Stomach (tissue), 9 donors: ENCODE results near the gene MAFB. TPM values are rescaled to one million over a fixed set of nuclear protein-coding genes. Genes with fewer than 3 reads are reported as not detected.
A peak's percentile ranks its signal among the peaks of the same experiment; 100 is the strongest.

Experiments used
- DNase-seq, 2 donors: peaks; one replicate each; pipeline versions ENCODE4 v3.0.0 to v3.0.0-alpha.2; 2013 to 2019
- H3K27ac ChIP-seq, 5 donors: fragments of 200-600 bp in 4 of 5; sonication (generic) in 4 of 5; one replicate each; pipeline ENCODE4 v1.5.1; 2013 to 2019; ENCODE audit warnings: mild to moderate bottlenecking in 1 of 5, moderate library complexity in 1 of 5
- H3K27me3 ChIP-seq, 3 donors: fragments of 200-600 bp; sonication (generic); one replicate each; pipeline ENCODE4 v1.5.1; 2017 to 2019; ENCODE audit warnings: mixed run types in 1 of 3
- H3K36me3 ChIP-seq, 4 donors: fragments of 200-600 bp; sonication (generic); 1 replicate in 3 of 4; 2 replicates in 1 of 4; pipeline ENCODE4 v1.5.1; 2016 to 2019
- H3K4me1 ChIP-seq, 4 donors: fragments of 200-600 bp; sonication (generic); one replicate each; pipeline ENCODE4 v1.5.1; 2016 to 2019
- H3K4me3 ChIP-seq, 4 donors: fragments of 200-600 bp; sonication (generic) in 3 of 4; one replicate each; pipeline ENCODE4 v1.5.1; 2016 to 2019; ENCODE audit warnings: mild to moderate bottlenecking in 1 of 4
- H3K9me3 ChIP-seq, 4 donors: fragments of 200-600 bp; sonication (generic); one replicate each; pipeline ENCODE4 v1.5.1; 2016 to 2019
- EP300 ChIP-seq: sonication (generic); formaldehyde crosslinking; IDR thresholded peaks from one replicate; pipeline ENCODE4 v1.6.1; 2017; ENCODE audit warnings: antibody characterized with exemption
- POLR2A ChIP-seq, 4 donors: fragments of 450-650 bp; IDR thresholded peaks; one replicate each; pipeline ENCODE4 v1.6.1; 2016; ENCODE audit warnings: antibody characterized with exemption in 4 of 4, control low read depth in 2 of 4, mild to moderate bottlenecking in 1 of 4, moderate library complexity in 1 of 4
- POLR2AphosphoS5 ChIP-seq, 3 donors: sonication (generic); formaldehyde crosslinking; IDR thresholded peaks; one replicate each; pipeline ENCODE4 v1.6.1; 2016; ENCODE audit warnings: antibody characterized with exemption in 3 of 3
- WGBS, 5 donors: extraction: QIAGEN DNeasy Blood & Tissue Kit in 3 of 5; methylation state at CpG; one replicate each; pipeline versions ENCODE4 v1.1.5 to v1.1.7; 2013 to 2018; 5-methylcytosine and 5-hydroxymethylcytosine counted together
- intact Hi-C: fragments of 100-400 bp; cut with DNase I; formaldehyde crosslinking; loops from one replicate; pipeline ENCODE4 v1.15.1; 2023; ENCODE audit warnings: low total_unique reads
- polyA plus RNA-seq, 3 donors: library from polyadenylated mRNA; stranded (reverse); fragments of 200-250 nt; gene quantifications; one replicate each; pipeline ENCODE4 v1.2.3, GENCODE V29; 2013
- total RNA-seq, 5 donors: library from RNA; depleted of rRNA; stranded (reverse); fragments of >200 nt; gene quantifications; one replicate each; pipeline versions ENCODE4 v1.1.0 to v1.2.3, GENCODE V29; 2014 to 2016
- TF ChIP-seq, protein P1 (sequence below), 7 experiments: fragments of 450-650 bp in 4 of 7; fragments of 200-600 bp in 3 of 7; sonication (generic) in 3 of 7; IDR thresholded peaks; one replicate each; pipeline ENCODE4 v1.5.1; 2016 to 2019; ENCODE audit warnings: antibody characterized with exemption in 7 of 7, control low read depth in 2 of 7, mild to moderate bottlenecking in 1 of 7
- donor health status: healthy with polysubstance abuse.
- donor health status: Bipolar disorder and iron deficiency.
- donor health status: healthy.

The MAFB gene
- total and polyA plus RNA-seq, 8 donors, result 4.5 to 34.4 (median 8.5) TPM

DNA sequence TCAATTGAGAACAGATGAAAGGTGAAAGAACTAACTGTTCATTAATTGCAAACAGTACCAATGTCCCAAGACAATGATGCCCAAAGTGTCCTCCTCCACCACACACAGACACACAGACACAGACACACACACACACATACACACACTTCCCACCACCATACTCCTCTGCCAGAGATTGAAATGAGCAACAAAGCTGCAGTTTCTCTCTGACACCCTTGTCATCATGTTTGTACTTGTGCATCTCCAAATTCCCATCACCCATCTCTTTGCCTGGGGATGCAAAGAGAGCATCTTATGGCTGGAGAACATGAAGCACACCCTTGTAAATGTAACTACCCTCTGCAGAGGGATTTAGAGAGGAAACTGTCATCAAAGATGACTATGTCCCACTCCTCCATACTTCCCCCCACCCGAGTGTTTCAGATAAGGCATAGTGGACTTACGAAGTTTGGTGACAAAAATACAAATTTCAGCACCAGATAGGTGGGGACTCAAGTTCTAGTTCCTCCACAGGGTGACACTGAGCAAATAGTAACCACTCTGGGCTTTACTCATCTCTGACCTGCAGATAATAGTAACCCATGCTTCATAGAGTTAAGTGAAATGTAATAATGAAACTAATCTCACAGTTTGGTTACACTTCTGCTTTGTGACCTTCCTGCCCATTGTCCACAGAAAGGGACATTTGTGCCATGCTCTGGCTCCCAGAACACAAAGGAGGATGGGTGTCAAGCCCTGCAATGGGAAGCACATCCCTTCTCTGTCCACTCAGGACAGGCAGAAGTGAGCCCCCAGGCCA, 8.7 kb downstream of the MAFB start:
- intact Hi-C loops, result loop anchor here (10.0 kb wide), 1 partner anchor 416 kb away; no protein-coding TSS in a partner anchor

GRCh38 chr20:40679184-40679583, 9.9 kb downstream of the MAFB start:
- intact Hi-C loops, result no loop called here
- Histone ChIP-seq H3K36me3 (no peaks in the 10 kb centered on the region), H3K27ac (no peak overlapping the region), H3K4me1 (peaks cover 8 to 37% (median 35%) of the 10 kb centered on the region in 4 donors), H3K4me3 (no peak overlapping the region), H3K9me3 (no peaks in the 10 kb centered on the region), H3K27me3 (peaks cover 0 to 31% (median 14%) of the 10 kb centered on the region in 3 donors)
- no peak for TF ChIP-seq POLR2A (IDR thresholded peaks at IDR 0.05)
- TF ChIP-seq, protein P1, sequence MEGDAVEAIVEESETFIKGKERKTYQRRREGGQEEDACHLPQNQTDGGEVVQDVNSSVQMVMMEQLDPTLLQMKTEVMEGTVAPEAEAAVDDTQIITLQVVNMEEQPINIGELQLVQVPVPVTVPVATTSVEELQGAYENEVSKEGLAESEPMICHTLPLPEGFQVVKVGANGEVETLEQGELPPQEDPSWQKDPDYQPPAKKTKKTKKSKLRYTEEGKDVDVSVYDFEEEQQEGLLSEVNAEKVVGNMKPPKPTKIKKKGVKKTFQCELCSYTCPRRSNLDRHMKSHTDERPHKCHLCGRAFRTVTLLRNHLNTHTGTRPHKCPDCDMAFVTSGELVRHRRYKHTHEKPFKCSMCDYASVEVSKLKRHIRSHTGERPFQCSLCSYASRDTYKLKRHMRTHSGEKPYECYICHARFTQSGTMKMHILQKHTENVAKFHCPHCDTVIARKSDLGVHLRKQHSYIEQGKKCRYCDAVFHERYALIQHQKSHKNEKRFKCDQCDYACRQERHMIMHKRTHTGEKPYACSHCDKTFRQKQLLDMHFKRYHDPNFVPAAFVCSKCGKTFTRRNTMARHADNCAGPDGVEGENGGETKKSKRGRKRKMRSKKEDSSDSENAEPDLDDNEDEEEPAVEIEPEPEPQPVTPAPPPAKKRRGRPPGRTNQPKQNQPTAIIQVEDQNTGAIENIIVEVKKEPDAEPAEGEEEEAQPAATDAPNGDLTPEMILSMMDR (IDR thresholded peaks at IDR 0.05), result no peak
- no peak for TF ChIP-seq POLR2AphosphoS5 (IDR thresholded peaks at IDR 0.05)
- TF ChIP-seq EP300, result no peak
- no peak for DNase-seq
- WGBS, 5 donors, result 65 to 73% (median 70%) methylated on average over 9 of the region's 9 CpGs

More for the DNA sequence above, 8.7 kb downstream of the MAFB start:
- WGBS, 5 donors, result 73 to 87% (median 78%) methylated on average over 2 of the region's 2 CpGs
- Histone ChIP-seq H3K9me3 (no peaks in the 10 kb centered on the region), H3K27me3 (peaks cover 0 to 43% (median 21%) of the 10 kb centered on the region in 3 donors), H3K27ac (peak overlapping the region in 1 of 5 donors; percentile 12), H3K4me3 (no peak overlapping the region), H3K4me1 (peaks cover 8 to 43% (median 37%) of the 10 kb centered on the region in 4 donors), H3K36me3 (no peaks in the 10 kb centered on the region)
- DNase-seq, result no peak
- TF ChIP-seq POLR2AphosphoS5 (IDR thresholded peaks at IDR 0.05), result no peak
- TF ChIP-seq, protein P1 (IDR thresholded peaks at IDR 0.05), result no peak
- TF ChIP-seq EP300, result no peak
- TF ChIP-seq POLR2A (IDR thresholded peaks at IDR 0.05), result no peak

DNA sequence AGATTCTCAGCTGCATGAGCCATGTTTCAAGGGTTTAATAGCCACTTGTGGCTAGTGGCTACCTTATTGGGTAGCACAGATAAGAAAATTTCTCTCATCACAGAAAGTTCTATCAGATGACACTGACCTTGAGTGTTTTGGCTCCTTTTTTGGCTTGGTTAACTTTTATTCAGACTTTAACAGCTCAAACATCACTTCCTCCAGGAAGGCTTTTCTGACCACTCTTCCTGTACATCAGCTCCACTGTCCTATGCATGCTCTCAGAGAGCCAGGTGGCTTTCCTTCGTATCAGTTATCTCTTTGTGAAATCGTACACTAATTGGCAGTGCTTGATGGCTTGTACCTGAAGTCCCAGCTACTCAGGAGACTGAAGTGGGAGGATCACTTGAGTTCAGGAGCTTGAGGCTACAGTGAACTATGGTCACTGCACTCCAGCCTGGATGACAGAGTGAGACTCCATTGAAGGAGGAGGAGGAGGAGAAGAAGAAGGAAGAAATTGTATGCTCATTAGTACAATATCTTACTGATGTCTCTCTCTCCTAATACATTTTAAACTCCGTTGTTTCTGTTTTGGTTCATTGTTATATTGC, 10.7 kb downstream of the MAFB start:
- 41 to 62% (median 46%) methylated on average over 3 of the region's 3 CpGs for WGBS, 5 donors
- Histone ChIP-seq H3K9me3 (no peaks in the 10 kb centered on the region), H3K27ac (no peak overlapping the region), H3K36me3 (no peaks in the 10 kb centered on the region), H3K4me3 (no peak overlapping the region), H3K4me1 (peaks cover 5 to 31% (median 28%) of the 10 kb centered on the region in 4 donors), H3K27me3 (peaks cover 0 to 23% (median 11%) of the 10 kb centered on the region in 3 donors)
- TF ChIP-seq POLR2AphosphoS5 (IDR thresholded peaks at IDR 0.05), result no peak
- no peak for TF ChIP-seq POLR2A (IDR thresholded peaks at IDR 0.05)
- no peak for TF ChIP-seq EP300
- TF ChIP-seq, protein P1 (IDR thresholded peaks at IDR 0.05), result no peak
- DNase-seq, result no peak
- intact Hi-C loops, result no loop called here

DNA sequence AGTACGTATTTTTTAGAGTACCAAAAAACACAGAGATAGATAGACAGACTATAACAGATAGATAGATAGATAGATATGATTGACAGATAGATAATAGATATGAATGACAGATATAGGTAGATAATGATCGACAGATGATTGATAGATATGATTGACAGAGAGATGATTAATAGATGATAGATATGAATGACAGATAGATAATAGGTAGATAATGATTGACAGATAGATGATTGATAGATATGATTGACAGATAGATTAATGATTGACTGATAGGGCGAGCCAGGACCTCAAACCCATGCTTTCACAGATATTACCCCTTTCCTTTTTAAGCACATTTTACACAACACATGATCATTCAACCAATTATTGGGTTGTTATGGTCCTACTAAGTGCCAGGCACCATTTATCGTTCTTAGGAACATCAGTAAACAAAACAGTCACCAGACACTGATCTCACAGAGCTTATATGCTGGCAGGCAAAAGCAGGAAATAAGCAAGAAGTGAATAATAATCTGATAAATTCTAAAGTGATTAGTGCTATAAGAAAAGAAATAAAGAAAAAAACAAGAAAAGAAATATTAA, 11.6 kb downstream of the MAFB start:
- H3K27me3 ChIP-seq, result peaks cover 0 to 14% (median 1%) of the 10 kb centered on the region in 3 donors
- H3K9me3 ChIP-seq, result no peaks in the 10 kb centered on the region
- no peaks in the 10 kb centered on the region for H3K36me3 ChIP-seq
- no peak overlapping the region for H3K27ac ChIP-seq
- no peak overlapping the region for H3K4me3 ChIP-seq
- peaks cover 0 to 26% (median 19%) of the 10 kb centered on the region in 4 donors for H3K4me1 ChIP-seq
- WGBS, 5 donors, result 55 to 70% (median 64%) methylated on average over 4 of the region's 4 CpGs
- TF ChIP-seq, protein P1 (IDR thresholded peaks at IDR 0.05), result no peak
- TF ChIP-seq POLR2AphosphoS5 (IDR thresholded peaks at IDR 0.05) (no peak), EP300 (no peak), POLR2A (IDR thresholded peaks at IDR 0.05) (no peak)
- intact Hi-C loops, result no loop called here
- no peak for DNase-seq
